Caco-2 (cell line): ENCODE data around the gene SINHCAF. TPM values are rescaled to one million over a fixed set of nuclear protein-coding genes. Genes with fewer than 3 reads are reported as not detected.

ENCODE experiments used
- BruUV-seq: library from RNA; stranded (reverse); fragments of 400-500 nt; replicated peaks from 2 replicates; lab custom pipeline; 2021; lab: Mats Ljungman, UMichigan
- CTCF ChIA-PET: fragments of 300-600 bp; sonication (Branson Sonifier 250); formaldehyde crosslinking; loops from one replicate; lab custom pipeline; 2022; ENCODE audit warnings: antibody characterized with exemption; lab: Charles Lee
- POLR2A ChIA-PET: fragments of 300-600 bp; sonication (Branson Sonifier 250); formaldehyde crosslinking; loops from one replicate; lab custom pipeline; 2022; ENCODE audit warnings: antibody characterized with exemption; lab: Charles Lee
- DNase-seq, 2 experiments: peaks; one replicate each; pipeline versions ENCODE4 v3.0.0 to v3.0.0-alpha.2; 2020 to 2022
- H3K27me3 ChIP-seq: replicated peaks from 2 replicates; pipeline ENCODE4 v1.6.0; 2011; ENCODE audit warnings: low read length; ENCODE audit not compliant: control insufficient read depth, insufficient read depth
- H3K36me3 ChIP-seq: 2 replicates; pipeline ENCODE4 v1.5.1; 2011; ENCODE audit warnings: low read length; ENCODE audit not compliant: control insufficient read depth, insufficient read depth
- H3K4me1 ChIP-seq: fragments of 250-450 bp; sonication (Bioruptor Pico); 2 replicates; pipeline ENCODE4 v1.5.1; 2020; ENCODE audit warnings: mild to moderate bottlenecking
- H3K4me3 ChIP-seq: 2 replicates; pipeline ENCODE4 v1.5.1; 2011; ENCODE audit warnings: low read depth, mild to moderate bottlenecking, control low read depth, low read length
- H3K9me3 ChIP-seq: fragments of 250-450 bp; sonication (Bioruptor Pico); 2 replicates; pipeline ENCODE4 v1.5.1; 2020; ENCODE audit warnings: mild to moderate bottlenecking, moderate library complexity
- H3K27ac Mint-ChIP-seq: one replicate; pipeline ENCODE4 v1.8.0; 2022; ENCODE audit warnings: mixed read lengths; ENCODE audit not compliant: unreplicated experiment
- H3K27me3 Mint-ChIP-seq: one replicate; pipeline ENCODE4 v1.8.0; 2022; ENCODE audit warnings: mixed read lengths; ENCODE audit not compliant: insufficient read depth, unreplicated experiment
- H3K36me3 Mint-ChIP-seq: one replicate; pipeline ENCODE4 v1.8.0; 2022; ENCODE audit warnings: mild to moderate bottlenecking, mixed read lengths; ENCODE audit not compliant: insufficient read depth, unreplicated experiment
- H3K4me1 Mint-ChIP-seq: one replicate; pipeline ENCODE4 v1.8.0; 2022; ENCODE audit warnings: low read depth, mixed read lengths; ENCODE audit not compliant: unreplicated experiment
- H3K4me3 Mint-ChIP-seq: one replicate; pipeline ENCODE4 v1.8.0; 2022; ENCODE audit warnings: mild to moderate bottlenecking, moderate library complexity, mixed read lengths; ENCODE audit not compliant: unreplicated experiment
- H3K9me3 Mint-ChIP-seq: one replicate; pipeline ENCODE4 v1.8.0; 2022; ENCODE audit warnings: mixed read lengths; ENCODE audit not compliant: unreplicated experiment
- intact Hi-C: fragments of 100-400 bp; cut with micrococcal nuclease; formaldehyde crosslinking; loops from one replicate; pipeline ENCODE4 v1.10.0; 2022; ENCODE audit not compliant: unreplicated experiment
- total RNA-seq: library from RNA; stranded (reverse); gene quantifications from 2 replicates; pipeline ENCODE4 v1.2.3, GENCODE V29; 2022
- TF ChIP-seq, protein P1 (sequence below), 2 experiments: fragments of 200-600 bp in 1 of 2; IDR thresholded peaks; 1 replicate in 1 of 2; 2 replicates in 1 of 2; pipeline versions ENCODE4 v1.5.1 to v1.8.0; 2011 to 2022; ENCODE audit warnings: antibody characterized with exemption in 1 of 2, control low read depth in 1 of 2, inconsistent platforms in 1 of 2, low read depth in 1 of 2, low read length in 1 of 2, mild to moderate bottlenecking in 1 of 2, moderate library complexity in 1 of 2; ENCODE audit not compliant: insufficient read depth in 1 of 2, severe bottlenecking in 1 of 2, unreplicated experiment in 1 of 2

The SINHCAF gene
- total RNA-seq, 1 experiment from 2014 or later: 319 TPM

DNA sequence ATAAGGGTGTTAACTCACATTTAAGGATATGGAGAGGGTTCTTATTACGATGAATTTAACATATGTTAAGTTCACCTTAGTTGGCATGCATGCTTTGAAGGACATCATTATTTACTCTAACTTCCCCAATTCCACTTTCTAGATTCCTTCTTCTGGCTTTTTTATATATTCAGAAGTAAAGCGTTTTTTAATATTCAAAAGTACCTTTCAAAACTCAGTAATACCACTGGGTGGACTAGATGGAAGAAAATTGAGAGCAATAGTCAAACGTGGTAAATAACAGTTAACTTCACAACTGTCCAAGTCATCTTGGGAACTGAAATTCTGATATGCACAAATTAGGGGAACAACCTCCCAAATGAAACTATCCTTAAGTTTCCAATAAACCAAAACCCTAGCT lies 9.1 kb downstream of the SINHCAF start:
- ChIA-PET POLR2A (interaction anchor here (2.2 kb wide), 1 partner anchor 9 kb away, joined by 13 read pairs; no protein-coding TSS in a partner anchor), CTCF (no interaction called here)
- no peaks in the 10 kb centered on the region for H3K36me3 ChIP-seq
- TF ChIP-seq, protein P1, sequence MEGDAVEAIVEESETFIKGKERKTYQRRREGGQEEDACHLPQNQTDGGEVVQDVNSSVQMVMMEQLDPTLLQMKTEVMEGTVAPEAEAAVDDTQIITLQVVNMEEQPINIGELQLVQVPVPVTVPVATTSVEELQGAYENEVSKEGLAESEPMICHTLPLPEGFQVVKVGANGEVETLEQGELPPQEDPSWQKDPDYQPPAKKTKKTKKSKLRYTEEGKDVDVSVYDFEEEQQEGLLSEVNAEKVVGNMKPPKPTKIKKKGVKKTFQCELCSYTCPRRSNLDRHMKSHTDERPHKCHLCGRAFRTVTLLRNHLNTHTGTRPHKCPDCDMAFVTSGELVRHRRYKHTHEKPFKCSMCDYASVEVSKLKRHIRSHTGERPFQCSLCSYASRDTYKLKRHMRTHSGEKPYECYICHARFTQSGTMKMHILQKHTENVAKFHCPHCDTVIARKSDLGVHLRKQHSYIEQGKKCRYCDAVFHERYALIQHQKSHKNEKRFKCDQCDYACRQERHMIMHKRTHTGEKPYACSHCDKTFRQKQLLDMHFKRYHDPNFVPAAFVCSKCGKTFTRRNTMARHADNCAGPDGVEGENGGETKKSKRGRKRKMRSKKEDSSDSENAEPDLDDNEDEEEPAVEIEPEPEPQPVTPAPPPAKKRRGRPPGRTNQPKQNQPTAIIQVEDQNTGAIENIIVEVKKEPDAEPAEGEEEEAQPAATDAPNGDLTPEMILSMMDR (IDR thresholded peaks at IDR 0.05; ENCODE audit: insufficient read depth in 1 of 2, low read depth in 1 of 2, low read length in 1 of 2, severe bottlenecking in 1 of 2, unreplicated experiment in 1 of 2): no peak
- Mint-ChIP-seq H3K4me3 (no peak overlapping the region), H3K36me3 (peaks cover 40% of the 10 kb centered on the region), H3K27ac (no peak overlapping the region), H3K4me1 (peaks cover 37% of the 10 kb centered on the region), H3K9me3 (no peaks in the 10 kb centered on the region), H3K27me3 (no peaks in the 10 kb centered on the region)
- no peak for DNase-seq
- no peak overlapping the region for H3K4me3 ChIP-seq
- BruUV-seq: no TSS peak
- no peaks in the 10 kb centered on the region for H3K9me3 ChIP-seq
- peaks cover 73% of the 10 kb centered on the region for H3K4me1 ChIP-seq
- no peaks in the 10 kb centered on the region for H3K27me3 ChIP-seq
- intact Hi-C loops: no loop called here

DNA sequence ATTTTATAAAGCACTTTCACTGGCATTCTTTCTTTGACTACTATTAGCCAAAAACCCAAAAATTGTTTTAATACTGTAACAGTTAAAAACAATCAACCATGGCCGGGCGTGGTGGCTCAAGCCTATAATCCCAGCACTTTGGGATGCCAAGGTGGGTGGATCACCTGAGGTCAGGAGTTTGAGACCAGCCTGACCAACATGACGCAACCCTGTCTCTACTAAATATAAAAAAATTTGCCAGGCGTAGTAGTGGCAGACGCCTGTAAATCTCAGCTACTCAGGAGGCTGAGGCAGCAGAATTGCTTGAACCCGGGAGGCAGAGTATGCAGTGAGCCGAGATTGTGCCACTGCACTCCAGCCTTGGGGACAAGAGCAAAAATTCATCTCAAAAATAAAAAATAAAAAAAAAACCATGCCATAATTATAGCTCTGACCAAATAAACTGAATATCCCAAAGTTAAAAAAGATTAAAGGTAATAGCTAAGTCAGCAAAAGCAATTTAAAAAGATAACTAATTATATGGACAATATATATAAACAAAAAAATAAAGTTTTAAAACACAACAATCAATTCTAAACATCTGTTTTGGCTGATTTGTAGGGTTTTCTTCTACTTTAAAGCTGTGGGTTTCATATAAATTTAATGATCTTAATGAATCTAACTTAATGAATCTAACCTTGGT lies 10.0 kb downstream of the SINHCAF start:
- intact Hi-C loops: loop anchor here (1.0 kb wide), 1 partner anchor 8 kb away; no protein-coding TSS in a partner anchor
- Mint-ChIP-seq H3K27me3 (no peaks in the 10 kb centered on the region), H3K4me1 (peaks cover 43% of the 10 kb centered on the region), H3K36me3 (peaks cover 50% of the 10 kb centered on the region), H3K9me3 (no peaks in the 10 kb centered on the region), H3K4me3 (no peak overlapping the region), H3K27ac (no peak overlapping the region)
- Histone ChIP-seq H3K36me3 (no peaks in the 10 kb centered on the region), H3K4me3 (no peak overlapping the region), H3K27me3 (no peaks in the 10 kb centered on the region), H3K4me1 (peaks cover 63% of the 10 kb centered on the region), H3K9me3 (no peaks in the 10 kb centered on the region)
- DNase-seq: no peak
- TF ChIP-seq, protein P1 (IDR thresholded peaks at IDR 0.05; ENCODE audit: insufficient read depth in 1 of 2, low read depth in 1 of 2, low read length in 1 of 2, severe bottlenecking in 1 of 2, unreplicated experiment in 1 of 2): no peak
- BruUV-seq: no TSS peak
- ChIA-PET CTCF (interaction anchor here (0.7 kb wide), 1 partner anchor 44 kb away, joined by 3 read pairs; no protein-coding TSS in a partner anchor), POLR2A (interaction anchor here (1.5 to 2.2 kb wide), 3 partner anchors 10 to 70 kb away, joined by 4 to 13 read pairs (median 6); no protein-coding TSS in a partner anchor)

DNA sequence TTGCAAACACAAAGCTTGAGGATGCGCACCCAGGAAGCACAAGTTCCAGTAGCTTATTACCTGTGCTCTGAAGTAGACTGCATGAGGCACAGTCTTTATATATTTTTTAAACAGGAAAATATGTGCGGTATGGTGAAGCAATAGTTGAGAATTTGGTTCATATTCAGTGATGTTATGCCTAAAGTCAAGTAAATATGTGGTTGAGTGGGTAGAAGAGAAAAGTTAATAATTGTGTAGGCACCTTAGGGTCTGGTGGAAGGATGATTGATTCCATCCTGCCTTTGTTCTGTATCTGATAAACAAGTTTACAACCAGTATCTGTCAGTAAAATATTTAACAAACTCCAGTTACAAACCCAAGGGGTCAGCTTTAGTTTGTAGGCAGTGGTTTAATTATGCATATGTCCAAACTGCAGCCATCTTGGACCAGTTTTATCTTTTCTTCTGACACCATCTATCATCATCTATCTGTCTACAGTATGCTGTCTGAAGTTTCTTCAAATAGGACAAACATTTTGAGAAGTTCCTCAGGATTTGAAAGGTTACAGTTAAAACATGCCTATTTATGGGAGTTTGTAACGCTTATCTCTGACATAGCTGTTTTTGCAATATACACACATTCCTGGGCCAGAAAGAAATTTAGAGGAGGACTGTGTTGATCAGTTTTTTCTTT lies 10.8 kb downstream of the SINHCAF start:
- BruUV-seq: no TSS peak
- POLR2A ChIA-PET: interaction anchor here (1.5 to 2.2 kb wide), 3 partner anchors 11 to 71 kb away, joined by 4 to 13 read pairs (median 6); no protein-coding TSS in a partner anchor

More for the DNA sequence above, 10.8 kb downstream of the SINHCAF start:
- peaks cover 36% of the 10 kb centered on the region for H3K4me1 Mint-ChIP-seq
- H3K36me3 Mint-ChIP-seq: peaks cover 57% of the 10 kb centered on the region
- no peaks in the 10 kb centered on the region for H3K9me3 Mint-ChIP-seq
- Histone ChIP-seq H3K4me1 (peaks cover 56% of the 10 kb centered on the region), H3K36me3 (no peaks in the 10 kb centered on the region), H3K9me3 (no peaks in the 10 kb centered on the region), H3K4me3 (no peak overlapping the region), H3K27me3 (no peaks in the 10 kb centered on the region)
- DNase-seq: peak in 1 of 2 experiments; percentile 42
- no peak overlapping the region for H3K27ac Mint-ChIP-seq
- no peak overlapping the region for H3K4me3 Mint-ChIP-seq
- TF ChIP-seq, protein P1 (IDR thresholded peaks at IDR 0.05; ENCODE audit: insufficient read depth in 1 of 2, low read depth in 1 of 2, low read length in 1 of 2, severe bottlenecking in 1 of 2, unreplicated experiment in 1 of 2): no peak
- CTCF ChIA-PET: interaction anchor here (0.7 to 1.1 kb wide), 3 partner anchors 43 to 79 kb away, joined by 3 to 4 read pairs (median 3); no protein-coding TSS in a partner anchor
- intact Hi-C loops: loop anchor here (1.0 kb wide), 1 partner anchor 9 kb away; no protein-coding TSS in a partner anchor
- no peaks in the 10 kb centered on the region for H3K27me3 Mint-ChIP-seq
